GM20431 (cell line): ENCODE measurements around the gene IZUMO4.

Source experiments
- in situ Hi-C: fragments of 300-500 bp; cut with MseI, MboI; formaldehyde crosslinking; loops from one replicate; pipeline ENCODE4 v1.15.0; 2020; ENCODE audit warnings: low sequenced_read_pairs; ENCODE audit not compliant: unreplicated experiment

Gene IZUMO4

GRCh38 chr19:2058570-2059421 lies 37.9 kb upstream of the IZUMO4 start:
- in situ Hi-C loops = no loop called here

- in situ Hi-C loops = no loop called here
Observed at GRCh38 chr19:2059422-2060201, 37.1 kb upstream of the IZUMO4 start.

DNA sequence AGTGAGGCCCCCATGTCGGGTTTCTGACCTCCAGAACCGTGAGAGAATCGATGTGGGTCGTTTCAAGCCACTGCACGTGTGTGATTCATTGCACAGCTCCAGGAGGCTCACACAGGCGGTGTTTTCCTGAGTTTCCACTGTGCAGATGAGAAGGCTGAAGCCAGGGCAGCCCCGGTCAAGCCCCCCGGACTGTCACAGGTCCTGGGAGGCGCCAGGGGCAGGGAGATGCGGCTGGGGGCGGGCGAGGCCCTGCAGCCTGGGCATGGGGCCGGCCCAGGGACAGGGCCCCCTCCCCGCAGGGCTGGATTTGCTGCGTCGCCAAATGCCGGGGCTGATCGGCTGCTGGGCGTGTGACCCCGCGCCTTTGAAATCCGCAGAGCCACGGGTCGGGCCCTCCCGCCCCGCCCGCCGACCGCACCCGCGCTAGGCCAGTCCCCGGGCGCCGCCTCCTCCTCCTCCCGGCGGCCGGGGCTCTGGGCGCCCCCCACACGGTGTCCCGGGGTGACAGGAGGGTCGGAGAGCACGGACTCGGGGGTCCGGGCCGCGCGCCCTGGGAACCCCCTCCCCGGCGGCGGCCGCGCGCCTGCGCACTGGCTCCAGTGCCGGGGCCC lies 35.7 kb upstream of the IZUMO4 start:
- in situ Hi-C loops = no loop called here

DNA sequence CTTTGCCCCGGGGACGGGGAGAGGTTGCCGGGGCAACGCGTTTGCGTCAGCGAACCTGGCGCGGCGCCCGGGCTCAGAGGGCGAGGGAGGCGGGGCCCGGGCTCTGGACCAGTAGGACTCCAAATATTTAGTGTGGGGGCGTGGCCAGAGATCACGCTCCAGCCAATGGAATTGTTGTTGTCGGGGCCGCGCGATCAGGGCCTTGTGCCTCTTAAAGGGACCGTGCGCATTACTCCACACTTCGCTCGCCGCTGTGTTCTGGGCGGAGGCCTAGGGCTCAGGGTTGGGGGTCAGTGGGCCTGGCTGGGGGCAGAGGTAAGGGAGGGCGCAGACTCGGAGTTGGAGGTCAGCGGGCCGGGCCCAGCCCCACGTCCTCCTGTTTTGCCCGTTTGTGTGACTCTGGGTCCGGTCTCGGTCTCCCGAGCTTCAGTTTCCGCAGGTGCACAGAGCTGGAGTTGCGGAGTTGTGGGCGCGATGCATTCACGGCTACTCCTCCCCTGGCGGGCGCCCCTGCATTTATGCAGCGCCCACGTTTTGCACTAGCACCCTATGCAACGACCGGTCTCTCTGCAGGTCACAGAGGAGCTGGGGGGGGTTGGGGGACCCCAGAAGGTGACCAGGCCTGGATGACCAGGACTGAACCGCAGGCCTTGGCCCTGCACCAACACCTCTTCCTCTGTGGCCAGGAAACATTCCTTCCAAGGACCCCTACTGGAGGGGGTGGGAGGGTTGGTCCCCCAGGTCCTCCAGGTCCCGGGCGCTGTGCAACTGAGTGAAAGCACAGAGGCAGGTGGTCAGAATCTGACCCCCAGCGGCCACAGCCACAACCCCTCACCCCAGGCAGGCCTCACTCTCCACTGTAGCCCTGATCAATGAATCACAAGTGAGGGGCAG lies 35.0 kb upstream of the IZUMO4 start:
- in situ Hi-C loops = no loop called here

GRCh38 chr19:2062389-2062729 lies 34.4 kb upstream of the IZUMO4 start:
- in situ Hi-C loops = no loop called here

- in situ Hi-C loops = no loop called here
Observed at GRCh38 chr19:2062770-2063169, 33.9 kb upstream of the IZUMO4 start.

- in situ Hi-C loops = no loop called here
Observed at GRCh38 chr19:2063824-2064223, 32.9 kb upstream of the IZUMO4 start.

GRCh38 chr19:2064395-2064787 lies 32.3 kb upstream of the IZUMO4 start:
- in situ Hi-C loops = no loop called here

DNA sequence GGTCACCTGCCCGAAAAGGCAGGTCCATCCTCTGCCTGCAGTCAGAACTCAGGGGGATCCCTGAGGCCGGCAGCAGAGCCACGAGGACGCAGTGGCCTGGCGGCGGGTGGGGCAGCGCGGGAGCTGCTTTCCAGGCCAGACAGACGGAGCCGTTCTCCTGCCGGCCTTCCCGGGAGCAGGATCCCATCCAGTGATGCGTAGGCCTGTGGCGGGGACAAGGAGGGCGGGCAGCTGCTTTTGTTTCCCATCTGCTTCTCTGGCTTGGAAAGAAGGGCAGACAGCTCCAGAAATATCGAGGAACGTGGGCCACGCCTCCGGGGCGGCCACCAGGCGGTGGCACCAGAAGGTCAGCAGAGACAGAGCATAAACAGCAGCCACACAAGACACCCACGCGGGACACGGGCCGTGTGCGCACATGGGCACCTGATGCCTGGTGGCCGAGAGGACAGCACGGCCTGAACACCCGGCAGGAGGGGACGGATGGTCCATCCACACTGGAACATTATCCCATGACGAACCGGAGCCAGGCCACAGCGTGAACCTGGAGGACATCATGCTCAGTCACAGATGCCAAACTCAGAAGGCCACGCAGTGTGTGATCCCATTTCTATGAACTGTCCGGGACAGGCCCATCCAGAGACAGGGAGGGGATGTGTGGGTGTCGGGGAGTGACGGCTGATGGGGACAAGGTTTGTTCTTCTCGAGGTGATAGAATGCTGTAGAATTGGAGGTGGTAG lies 31.8 kb upstream of the IZUMO4 start:
- in situ Hi-C loops = no loop called here

DNA sequence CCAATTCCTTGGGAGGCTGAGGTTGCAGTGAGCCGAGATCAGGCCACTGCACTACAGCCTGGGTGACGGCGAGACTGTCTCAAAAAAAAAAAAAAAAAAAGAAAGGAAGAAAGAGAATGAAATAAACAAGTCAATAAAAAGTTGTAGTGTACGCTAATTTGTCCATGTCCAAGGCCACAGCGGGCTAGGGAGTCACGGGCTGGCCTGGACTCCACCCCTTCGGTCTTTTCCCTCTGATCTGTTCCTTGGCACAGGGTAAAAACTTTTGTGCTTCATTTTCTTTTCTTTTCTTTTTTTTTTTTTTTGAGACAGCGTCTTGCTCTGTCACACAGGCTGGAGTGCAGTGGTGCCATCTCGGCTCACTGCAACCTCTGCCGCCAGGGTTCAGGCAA lies 26.3 kb upstream of the IZUMO4 start:
- in situ Hi-C loops = no loop called here

- in situ Hi-C loops = no loop called here
Observed at GRCh38 chr19:2070986-2071673, 25.6 kb upstream of the IZUMO4 start.

- in situ Hi-C loops = no loop called here
Observed at GRCh38 chr19:2072757-2073551, 23.8 kb upstream of the IZUMO4 start.

- in situ Hi-C loops = no loop called here
Observed at GRCh38 chr19:2076526-2076944, 20.2 kb upstream of the IZUMO4 start.

DNA sequence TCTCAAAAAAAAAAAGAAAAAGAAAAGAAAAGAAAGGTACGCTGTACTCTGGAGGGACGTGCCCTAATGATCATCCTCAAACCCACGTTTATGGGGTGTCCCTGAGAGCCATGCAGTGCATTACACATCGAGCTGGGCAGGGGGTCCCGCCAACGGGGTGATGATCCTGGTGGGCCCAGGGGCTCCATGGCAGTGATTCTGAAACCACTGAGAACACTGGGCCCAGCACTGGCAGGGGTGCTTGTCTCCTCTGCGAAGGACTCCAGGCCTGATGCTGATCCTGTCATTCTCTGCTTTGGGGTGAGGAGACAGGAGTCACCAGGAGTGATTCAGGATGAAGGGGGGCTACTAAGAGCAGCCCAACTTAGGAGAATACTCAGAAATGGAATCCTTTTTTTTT lies 19.3 kb upstream of the IZUMO4 start:
- in situ Hi-C loops = no loop called here

GRCh38 chr19:2077833-2078619 lies 18.7 kb upstream of the IZUMO4 start:
- in situ Hi-C loops = no loop called here

DNA sequence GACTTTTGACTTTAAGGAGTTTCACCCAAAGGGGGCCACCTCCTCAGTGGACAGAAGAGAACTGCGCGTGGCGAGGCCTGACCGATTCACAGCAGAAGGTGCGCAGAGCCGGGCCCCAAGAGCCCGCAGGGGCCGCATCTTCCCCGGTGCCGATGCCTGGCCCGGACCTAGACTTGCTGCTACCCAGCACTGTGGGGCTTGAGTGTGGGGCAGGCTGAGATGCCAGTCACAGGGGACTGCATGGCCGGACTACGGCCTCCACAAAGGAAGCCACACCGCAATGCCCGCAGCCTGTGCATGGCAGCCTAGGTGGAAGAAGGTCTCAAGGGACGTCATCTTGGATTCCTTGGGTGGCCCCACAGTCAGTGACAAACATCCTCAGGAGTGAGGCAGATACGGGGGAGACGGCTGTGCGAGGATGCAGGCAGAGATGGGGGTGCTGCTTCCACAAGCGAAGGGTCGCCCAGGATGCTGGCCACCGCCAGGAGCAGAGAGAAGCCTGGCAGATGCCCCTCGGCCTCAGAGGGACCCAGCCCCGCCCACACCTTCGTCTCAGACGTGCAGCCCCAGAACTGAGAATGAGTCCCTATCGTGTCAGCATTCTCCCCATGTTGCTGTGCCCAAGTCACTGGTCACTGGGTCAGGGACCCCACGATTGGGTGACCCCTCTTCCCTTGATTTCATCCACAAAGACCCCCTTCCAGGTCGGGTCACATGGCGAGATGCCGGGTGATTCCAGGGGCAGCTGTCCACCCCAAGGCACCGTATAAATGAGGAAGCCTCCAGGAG lies 17.4 kb upstream of the IZUMO4 start:
- in situ Hi-C loops = no loop called here

DNA sequence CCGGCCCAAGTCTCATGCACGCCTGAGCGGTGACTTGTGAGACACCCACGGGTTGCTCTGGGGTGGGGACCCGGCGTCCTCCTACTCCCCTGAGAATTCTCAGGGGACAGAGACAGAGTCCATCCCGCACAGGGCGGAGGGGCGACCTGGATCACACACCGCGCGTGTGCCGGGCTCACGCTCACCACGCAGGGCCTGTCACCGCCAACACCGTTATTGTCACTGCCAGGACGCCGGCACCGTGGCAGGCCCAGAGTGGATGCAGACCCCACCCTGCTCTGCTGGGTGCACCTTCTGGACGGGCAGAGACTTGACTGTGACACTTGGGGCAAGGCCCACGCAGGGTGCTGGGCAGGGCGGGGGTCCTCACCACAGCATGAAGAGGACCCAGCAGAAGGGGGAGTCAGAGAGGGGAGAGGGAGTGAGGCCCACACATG lies 16.8 kb upstream of the IZUMO4 start:
- in situ Hi-C loops = no loop called here
